GM21381 (cell line): Measurements from ENCODE around the gene RHEX.
"Not testable (repeated sequence)": the region's sequence is repeated elsewhere in the genome, so short reads cannot be mapped to it uniquely, and the experiment has no call there.

Source experiments
- ATAC-seq: cut with Tn5 transposase; IDR thresholded peaks from one replicate; pipeline ENCODE4 v1.9.1; 2021; ENCODE audit warnings: mild to moderate bottlenecking, moderate library complexity; ENCODE audit not compliant: unreplicated experiment

RHEX gene

GRCh38 chr1:206052919-206053610 lies at the start of gene RHEX:
RHEX (plus strand) TSS chr1:206053173; CDS start chr1:206097829, 44,656 bp downstream.
- not testable (repeated sequence) for ATAC-seq

- ATAC-seq: no peak
These were observed 48.8 kb upstream of the RHEX start for GRCh38 chr1:206003854-206004800.

- no peak for ATAC-seq
These were observed 48.1 kb upstream of the RHEX start for GRCh38 chr1:206004826-206005225.

- ATAC-seq: no peak
These were observed 47.7 kb upstream of the RHEX start for GRCh38 chr1:206005234-206005633.

- ATAC-seq: no peak
These were observed 47.2 kb upstream of the RHEX start for GRCh38 chr1:206005778-206006180.

- ATAC-seq: no peak
These were observed 46.0 kb upstream of the RHEX start for GRCh38 chr1:206006946-206007345.

GRCh38 chr1:206010060-206010459 lies 42.9 kb upstream of the RHEX start:
- ATAC-seq: no peak

- ATAC-seq: no peak
These were observed 41.9 kb upstream of the RHEX start for GRCh38 chr1:206011057-206011456.

- ATAC-seq: peak; percentile 94
These were observed 40.7 kb upstream of the RHEX start for GRCh38 chr1:206012086-206012859.

GRCh38 chr1:206013026-206013795 lies 39.8 kb upstream of the RHEX start:
- ATAC-seq: no peak

GRCh38 chr1:206014601-206015000 lies 38.4 kb upstream of the RHEX start:
- ATAC-seq: no peak

GRCh38 chr1:206015071-206015470 lies 37.9 kb upstream of the RHEX start:
- no peak for ATAC-seq

- ATAC-seq: no peak
These were observed 32.5 kb upstream of the RHEX start for GRCh38 chr1:206020393-206021007.

- ATAC-seq: no peak
These were observed 31.9 kb upstream of the RHEX start for GRCh38 chr1:206021008-206021625.

- no peak for ATAC-seq
These were observed 31.2 kb upstream of the RHEX start for GRCh38 chr1:206021626-206022365.

- ATAC-seq: no peak
These were observed 30.2 kb upstream of the RHEX start for GRCh38 chr1:206022766-206023165.

- ATAC-seq: no peak
These were observed 29.3 kb upstream of the RHEX start, which contains the start of gene CTSE for GRCh38 chr1:206023695-206024094. CTSE (minus strand) TSS chr1:206023895; CDS start chr1:206023791, 104 bp downstream.

- no peak for ATAC-seq
These were observed 27.6 kb upstream of the RHEX start for GRCh38 chr1:206025283-206025820.
